GM12892 (cell line): Measurements from ENCODE around the gene LAMA3.

Source experiments
- POLR2A ChIP-seq: IDR thresholded peaks from 2 replicates; pipeline ENCODE4 v1.6.1; 2011; ENCODE audit warnings: low read depth, low read length, control low read depth
- POLR2AphosphoS5 ChIP-seq: IDR thresholded peaks from 2 replicates; pipeline ENCODE4 v1.6.1; 2011; ENCODE audit warnings: low read depth, low read length, control low read depth
- TAF1 ChIP-seq: IDR thresholded peaks from 2 replicates; pipeline ENCODE4 v1.6.1; 2011; ENCODE audit warnings: low read depth, mild to moderate bottlenecking, control low read depth, low read length, borderline replicate concordance

- TF ChIP-seq POLR2A = no peak
- TF ChIP-seq POLR2AphosphoS5 = no peak
- no peak for TF ChIP-seq TAF1
Observed at GRCh38 chr18:23903971-23904370, 214.7 kb downstream of the LAMA3 start.
